ENCODE measurements around the gene ARHGAP15.
A peak's percentile ranks its signal among the peaks of the same experiment; 100 is the strongest.

Gene ARHGAP15

DNA sequence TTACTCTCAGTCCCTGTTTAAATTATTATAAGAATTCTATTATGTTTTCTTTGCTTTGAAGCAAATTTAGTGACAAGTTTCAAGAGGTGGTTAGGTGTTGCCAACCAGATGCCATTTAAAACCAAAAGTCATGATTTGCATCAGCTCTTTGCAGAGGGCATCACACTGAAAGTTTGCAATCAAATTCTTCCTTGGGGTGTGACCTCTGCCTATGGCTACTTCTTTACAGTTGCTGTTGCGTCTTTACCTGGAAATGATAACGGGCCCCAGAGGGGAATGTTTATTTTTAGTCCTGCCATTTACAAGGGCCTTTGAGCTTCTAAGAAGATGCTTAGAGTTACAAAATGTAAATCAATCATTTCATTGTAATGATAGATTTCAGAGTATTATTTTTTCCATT, 561.0 kb downstream of the ARHGAP15 start:
- no peak for DNase-seq (ENCODE audit: low read depth)
- TF ChIP-seq, protein P1, sequence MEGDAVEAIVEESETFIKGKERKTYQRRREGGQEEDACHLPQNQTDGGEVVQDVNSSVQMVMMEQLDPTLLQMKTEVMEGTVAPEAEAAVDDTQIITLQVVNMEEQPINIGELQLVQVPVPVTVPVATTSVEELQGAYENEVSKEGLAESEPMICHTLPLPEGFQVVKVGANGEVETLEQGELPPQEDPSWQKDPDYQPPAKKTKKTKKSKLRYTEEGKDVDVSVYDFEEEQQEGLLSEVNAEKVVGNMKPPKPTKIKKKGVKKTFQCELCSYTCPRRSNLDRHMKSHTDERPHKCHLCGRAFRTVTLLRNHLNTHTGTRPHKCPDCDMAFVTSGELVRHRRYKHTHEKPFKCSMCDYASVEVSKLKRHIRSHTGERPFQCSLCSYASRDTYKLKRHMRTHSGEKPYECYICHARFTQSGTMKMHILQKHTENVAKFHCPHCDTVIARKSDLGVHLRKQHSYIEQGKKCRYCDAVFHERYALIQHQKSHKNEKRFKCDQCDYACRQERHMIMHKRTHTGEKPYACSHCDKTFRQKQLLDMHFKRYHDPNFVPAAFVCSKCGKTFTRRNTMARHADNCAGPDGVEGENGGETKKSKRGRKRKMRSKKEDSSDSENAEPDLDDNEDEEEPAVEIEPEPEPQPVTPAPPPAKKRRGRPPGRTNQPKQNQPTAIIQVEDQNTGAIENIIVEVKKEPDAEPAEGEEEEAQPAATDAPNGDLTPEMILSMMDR (conservative IDR thresholded peaks at IDR 0.05; ENCODE audit: low read depth, low read length) = no peak
- no peak overlapping the region for H3K4me3 ChIP-seq (ENCODE audit: low read depth, low read length)

DNA sequence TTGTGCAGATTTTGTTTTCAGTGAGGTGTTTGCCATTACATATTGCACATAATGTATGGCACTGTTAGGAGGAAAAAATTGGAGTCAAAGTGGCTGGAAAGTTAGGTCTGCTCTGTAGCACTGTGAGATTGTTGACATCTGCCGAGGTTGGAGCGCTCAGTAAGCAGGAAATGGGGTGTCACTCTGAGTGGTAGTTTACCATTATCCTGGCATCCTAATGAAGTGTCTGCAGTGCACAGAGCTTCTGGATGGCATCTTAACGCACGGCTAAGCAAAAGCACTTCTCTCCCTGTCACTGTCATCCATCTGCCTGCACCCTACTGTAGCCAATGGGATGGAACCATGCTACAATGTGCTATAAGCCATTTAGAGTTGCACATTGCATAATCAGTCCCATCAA, 561.9 kb downstream of the ARHGAP15 start:
- no peak overlapping the region for H3K4me3 ChIP-seq (ENCODE audit: low read depth, low read length)
- TF ChIP-seq, protein P1 (conservative IDR thresholded peaks at IDR 0.05; ENCODE audit: low read depth, low read length) = no peak
- no peak for DNase-seq (ENCODE audit: low read depth)

DNA sequence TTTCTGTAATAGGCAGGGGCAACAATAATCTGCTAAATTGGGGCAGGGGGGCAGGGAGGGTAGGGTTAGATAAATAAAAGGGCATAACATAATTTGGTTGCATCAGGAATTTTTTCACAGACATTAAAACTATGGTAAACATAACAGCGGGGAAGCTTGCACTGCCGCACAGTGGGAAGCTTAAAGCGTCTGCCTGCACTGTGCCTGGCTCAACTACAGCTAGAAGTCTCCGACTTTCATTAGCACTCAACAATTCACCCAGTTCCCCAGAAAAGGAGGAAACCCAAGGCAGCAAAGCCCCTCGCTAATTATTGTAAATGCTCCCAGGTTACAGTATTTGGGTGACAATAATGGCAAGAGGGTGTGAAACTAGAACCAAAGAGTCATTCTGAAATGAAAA, 562.9 kb downstream of the ARHGAP15 start:
- DNase-seq (ENCODE audit: low read depth) = peak; percentile 11
- no peak overlapping the region for H3K4me3 ChIP-seq (ENCODE audit: low read depth, low read length)
- TF ChIP-seq, protein P1 (conservative IDR thresholded peaks at IDR 0.05; ENCODE audit: low read depth, low read length) = no peak

DNA sequence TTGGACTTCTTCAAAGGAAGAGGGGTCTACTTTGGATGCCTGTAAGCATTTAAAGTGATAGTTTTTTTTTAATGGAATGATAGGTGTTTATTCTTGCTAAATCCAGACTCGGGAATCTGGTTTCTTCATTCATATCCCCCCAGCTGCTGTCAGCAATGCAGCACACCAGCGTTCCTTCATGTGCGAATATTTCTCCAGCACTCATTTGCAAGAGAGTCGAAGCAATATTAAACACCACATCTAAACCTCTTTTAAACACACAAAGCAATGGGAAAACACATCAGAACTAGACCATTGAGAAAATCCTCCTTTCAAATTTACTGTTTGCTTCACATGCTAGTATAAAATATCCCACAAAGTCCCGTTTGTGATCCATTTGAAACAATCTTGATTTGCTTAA, 563.7 kb downstream of the ARHGAP15 start:
- DNase-seq (ENCODE audit: low read depth) = no peak
- TF ChIP-seq, protein P1 (conservative IDR thresholded peaks at IDR 0.05; ENCODE audit: low read depth, low read length) = no peak
- H3K4me3 ChIP-seq (ENCODE audit: low read depth, low read length) = no peak overlapping the region

DNA sequence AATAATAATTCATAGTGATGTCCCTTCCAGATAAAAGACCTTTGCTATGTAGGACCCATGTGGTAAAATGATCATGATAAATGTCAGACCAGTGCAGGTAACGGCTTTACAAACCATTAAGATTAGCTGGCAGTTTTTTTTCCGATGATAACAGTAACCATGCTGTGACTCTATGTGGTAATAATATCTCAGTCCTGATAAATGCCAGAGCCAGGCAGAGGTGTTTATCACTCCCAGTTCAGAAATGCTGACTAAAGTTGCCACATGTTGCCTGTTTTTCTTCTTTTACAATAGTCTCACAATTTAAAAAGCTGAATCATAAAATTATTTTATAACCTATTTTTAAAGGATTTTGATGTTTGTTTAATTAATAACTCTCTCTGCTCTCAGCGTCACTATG, 565.1 kb downstream of the ARHGAP15 start:
- no peak overlapping the region for H3K4me3 ChIP-seq (ENCODE audit: low read depth, low read length)
- DNase-seq (ENCODE audit: low read depth) = no peak
- TF ChIP-seq, protein P1 (conservative IDR thresholded peaks at IDR 0.05; ENCODE audit: low read depth, low read length) = no peak

DNA sequence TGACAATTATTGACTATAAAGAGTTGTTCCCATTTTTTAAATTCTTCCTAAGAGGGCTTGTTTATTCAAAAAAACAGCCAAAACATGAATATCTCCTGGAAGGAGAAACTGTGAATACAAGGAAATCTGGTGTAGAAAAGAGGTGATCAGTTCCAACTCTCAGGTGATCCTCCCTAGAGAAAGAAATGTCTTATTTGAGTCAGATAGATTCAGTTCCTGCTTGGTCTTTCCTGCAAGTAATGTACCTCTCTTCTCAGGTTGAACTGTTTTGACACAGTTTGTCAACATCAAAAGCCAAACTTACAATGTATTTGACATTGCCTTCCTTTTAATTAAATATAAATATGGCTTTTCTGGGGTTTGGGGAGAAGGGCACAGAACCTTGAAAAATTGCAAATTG, 567.4 kb downstream of the ARHGAP15 start:
- TF ChIP-seq, protein P1 (conservative IDR thresholded peaks at IDR 0.05; ENCODE audit: low read depth, low read length) = no peak
- no peak for DNase-seq (ENCODE audit: low read depth)
- no peak overlapping the region for H3K4me3 ChIP-seq (ENCODE audit: low read depth, low read length)

DNA sequence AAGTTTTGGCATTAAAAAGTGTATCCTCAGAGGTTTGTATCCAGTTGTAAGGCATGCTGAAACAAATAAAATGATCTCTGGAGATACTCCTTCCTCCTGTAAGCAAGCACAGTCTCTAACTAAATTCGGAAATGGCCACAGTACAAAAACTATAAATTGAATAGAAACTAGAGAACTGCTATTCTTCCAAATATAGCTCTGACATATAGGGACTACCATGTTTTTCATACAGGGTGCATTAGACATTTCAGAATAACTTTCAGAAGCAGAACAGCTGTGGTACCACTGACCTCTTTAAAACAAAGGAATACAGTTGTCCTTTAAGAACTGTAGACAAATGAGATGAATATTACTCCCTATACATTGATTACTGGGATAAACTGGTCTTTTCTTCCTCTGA, 568.5 kb downstream of the ARHGAP15 start:
- TF ChIP-seq, protein P1 (conservative IDR thresholded peaks at IDR 0.05; ENCODE audit: low read depth, low read length) = no peak
- DNase-seq (ENCODE audit: low read depth) = no peak
- no peak overlapping the region for H3K4me3 ChIP-seq (ENCODE audit: low read depth, low read length)

All from choroid plexus epithelial cell (primary cell).